Measurements from ENCODE around the gene CD40.

Gene CD40

GRCh38 chr20:46122516-46123481 is 4.7 kb downstream of the CD40 start:
- no peak for DNase-seq (ENCODE audit: low spot score)

GRCh38 chr20:46123482-46124245 is 5.5 kb downstream of the CD40 start:
- DNase-seq (ENCODE audit: low spot score): no peak

GRCh38 chr20:46126440-46127056 is 8.4 kb downstream of the CD40 start:
- no peak for DNase-seq (ENCODE audit: low spot score)

- no peak for DNase-seq (ENCODE audit: low spot score)
These were observed 9.4 kb downstream of the CD40 start for GRCh38 chr20:46127396-46128010.

DNA sequence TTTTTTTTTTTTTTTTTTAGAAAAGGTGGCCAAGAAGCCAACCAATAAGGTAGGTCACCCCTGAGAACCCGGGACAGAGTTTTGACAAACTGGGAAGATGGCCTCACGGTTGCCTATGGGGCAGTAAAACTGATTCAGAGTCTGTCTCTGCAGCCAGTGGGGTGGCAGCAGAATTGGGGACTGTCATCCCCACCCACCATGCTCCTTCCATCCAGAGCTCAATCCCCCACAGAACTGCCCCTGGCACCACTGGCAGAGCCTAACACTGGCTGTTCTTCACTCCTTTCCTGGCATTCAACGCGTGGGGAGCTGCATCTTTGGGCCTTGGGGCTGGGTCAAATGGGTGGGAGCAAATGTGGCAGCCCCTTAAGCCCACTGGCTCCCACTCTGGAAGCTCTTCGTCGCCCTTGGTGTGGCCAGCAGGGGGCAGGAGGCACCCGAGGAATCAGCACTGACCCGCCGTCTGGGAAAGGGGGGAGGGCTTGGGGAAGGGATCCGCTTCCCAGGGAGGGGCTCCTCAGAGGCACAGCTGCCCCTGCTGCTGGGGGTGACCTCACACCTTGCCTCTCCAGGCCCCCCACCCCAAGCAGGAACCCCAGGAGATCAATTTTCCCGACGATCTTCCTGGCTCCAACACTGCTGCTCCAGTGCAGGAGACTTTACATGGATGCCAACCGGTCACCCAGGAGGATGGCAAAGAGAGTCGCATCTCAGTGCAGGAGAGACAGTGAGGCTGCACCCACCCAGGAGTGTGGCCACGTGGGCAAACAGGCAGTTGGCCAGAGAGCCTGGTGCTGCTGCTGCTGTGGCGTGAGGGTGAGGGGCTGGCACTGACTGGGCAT is 10.4 kb downstream of the CD40 start:
- peak; percentile 6 for DNase-seq (ENCODE audit: low spot score)

- no peak for DNase-seq (ENCODE audit: low spot score)
These were observed 11.9 kb downstream of the CD40 start for GRCh38 chr20:46129955-46130481.

GRCh38 chr20:46130534-46130933 is 12.4 kb downstream of the CD40 start:
- DNase-seq (ENCODE audit: low spot score): no peak

DNA sequence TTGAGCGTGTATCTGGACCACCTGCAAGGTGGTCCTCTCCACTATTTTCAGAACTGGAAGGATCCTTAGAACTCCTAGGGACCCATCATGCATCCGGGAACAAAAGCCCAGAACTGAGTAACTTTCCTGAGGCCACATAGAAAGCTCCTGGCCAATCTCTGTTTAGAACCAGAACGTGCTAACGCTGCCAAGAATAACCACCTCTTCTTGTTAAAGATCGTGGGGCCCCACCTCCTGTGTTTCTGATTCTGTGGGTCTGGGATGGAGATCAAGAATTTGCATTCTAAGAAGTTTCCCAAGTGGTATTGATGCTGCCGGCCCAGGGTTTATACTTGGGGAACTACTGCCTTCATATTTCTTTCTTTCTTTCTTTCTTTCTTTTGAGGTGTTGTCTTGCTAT is 13.3 kb downstream of the CD40 start:
- no peak for DNase-seq (ENCODE audit: low spot score)

GRCh38 chr20:46132705-46133120 is 14.6 kb downstream of the CD40 start:
- peak; percentile 42 for DNase-seq (ENCODE audit: low spot score)

DNA sequence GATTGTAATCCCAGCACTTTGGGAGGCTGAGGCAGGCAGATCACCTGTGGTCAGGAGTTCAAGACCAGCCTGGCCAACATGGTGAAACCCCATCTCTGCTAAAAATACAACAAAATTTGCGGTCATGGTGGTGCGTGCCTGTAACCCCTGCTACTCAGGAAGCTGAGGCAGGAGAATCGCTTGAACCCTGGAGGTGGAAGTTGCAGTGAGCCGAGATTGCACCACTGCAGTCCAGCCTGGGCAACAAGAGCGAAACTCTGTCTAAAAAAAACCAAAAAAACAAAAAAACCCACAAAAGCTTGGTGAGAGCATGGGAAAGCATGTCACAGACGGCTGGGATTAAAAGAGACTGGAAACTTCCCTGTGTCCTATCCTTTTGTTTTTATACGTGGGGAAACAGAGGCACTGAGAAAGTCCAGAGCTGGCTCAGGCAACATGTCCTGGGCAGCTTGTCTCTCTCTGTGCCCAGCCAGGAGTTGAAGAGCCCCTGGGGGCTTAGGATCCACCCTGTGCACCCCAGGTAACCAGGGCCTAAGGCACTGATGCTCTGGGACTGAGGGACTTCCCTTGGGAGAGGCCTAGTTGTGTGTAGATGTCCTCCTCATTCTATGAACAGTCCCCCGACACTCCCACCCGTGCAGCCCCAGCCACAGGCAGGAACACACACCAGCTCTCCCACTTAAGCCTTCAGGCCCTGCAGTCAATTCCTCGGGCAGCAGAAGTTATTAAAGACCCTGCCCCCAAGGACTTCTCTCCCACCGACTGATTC is 16.0 kb downstream of the CD40 start:
- no peak for DNase-seq (ENCODE audit: low spot score)

DNA sequence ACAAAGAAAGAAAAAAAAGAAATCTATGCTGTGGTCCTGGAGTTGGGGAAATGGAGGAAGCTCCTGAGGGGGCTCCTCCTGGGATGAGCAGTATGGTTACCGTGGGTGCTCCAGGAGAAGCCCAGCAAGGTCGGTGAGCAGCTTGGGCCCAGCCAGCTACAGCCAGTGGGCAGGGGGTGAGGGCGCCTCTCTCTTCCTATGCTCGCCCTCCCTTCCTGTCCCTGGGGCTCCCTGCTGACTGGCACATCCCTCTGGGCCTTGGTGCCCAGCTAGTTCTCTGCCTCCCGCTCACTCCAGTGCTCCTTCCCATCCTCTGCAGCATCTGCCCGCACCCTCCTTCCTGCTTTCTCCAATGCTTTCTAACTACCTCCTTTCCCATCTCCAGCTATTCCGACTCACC is 16.6 kb downstream of the CD40 start:
- DNase-seq (ENCODE audit: low spot score): no peak

- no peak for DNase-seq (ENCODE audit: low spot score)
These were observed 17.9 kb downstream of the CD40 start for GRCh38 chr20:46135856-46136633.

GRCh38 chr20:46137816-46138215 is 19.7 kb downstream of the CD40 start:
- no peak for DNase-seq (ENCODE audit: low spot score)

GRCh38 chr20:46139266-46139889 is 21.3 kb downstream of the CD40 start:
- no peak for DNase-seq (ENCODE audit: low spot score)

DNA sequence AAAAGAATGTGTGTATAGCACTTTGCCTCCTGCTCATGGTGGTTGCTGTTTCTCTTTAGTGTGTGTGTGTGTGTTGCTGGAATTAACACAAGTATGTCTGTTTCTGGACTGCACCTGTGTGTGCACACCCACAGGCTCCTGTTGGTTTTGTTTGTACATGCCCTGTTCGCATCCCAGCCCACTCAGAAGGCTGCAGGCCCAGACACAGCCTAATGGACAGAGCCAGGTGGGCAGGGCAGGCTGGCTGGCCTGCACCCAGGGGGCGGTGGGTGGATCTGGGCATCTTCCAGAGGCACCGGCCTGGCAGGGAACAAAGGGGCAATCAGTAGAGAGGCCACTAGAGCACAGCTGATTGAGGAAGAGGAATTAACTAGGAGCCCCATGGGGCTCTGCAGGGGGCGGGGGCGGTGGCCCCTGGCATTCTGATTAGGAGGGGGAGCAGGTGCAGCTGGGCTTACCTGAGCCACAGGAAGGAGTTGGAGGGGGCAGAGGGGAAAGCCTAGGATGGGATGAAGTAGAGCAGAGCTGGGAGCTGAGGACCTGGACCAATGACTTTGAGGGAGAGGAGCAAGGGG is 21.9 kb downstream of the CD40 start:
- DNase-seq (ENCODE audit: low spot score): no peak

GRCh38 chr20:46142124-46142523 is 24.0 kb downstream of the CD40 start:
- no peak for DNase-seq (ENCODE audit: low spot score)

GRCh38 chr20:46144432-46145025 is 26.4 kb downstream of the CD40 start:
- DNase-seq (ENCODE audit: low spot score): peak; percentile 17

DNA sequence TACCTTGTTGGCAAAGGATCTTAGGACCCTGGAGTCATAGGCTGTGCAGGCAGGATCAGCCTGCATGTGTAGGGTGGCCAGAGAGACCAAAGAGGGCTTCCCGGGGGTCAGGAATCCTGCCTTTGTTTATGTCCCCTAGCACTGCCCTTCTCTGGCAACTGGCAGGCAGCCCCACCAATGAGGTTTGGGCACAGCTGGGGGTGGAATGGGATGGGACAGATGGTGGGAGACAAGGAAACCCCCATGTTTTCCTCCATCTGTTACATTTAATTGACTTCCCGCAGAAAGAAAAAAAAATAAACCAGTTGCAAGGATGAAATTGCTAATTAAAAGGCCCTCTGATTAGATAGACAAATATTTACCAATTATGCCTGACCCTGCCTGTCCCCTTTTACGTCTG is 27.6 kb downstream of the CD40 start:
- no peak for DNase-seq (ENCODE audit: low spot score)
